GM21717 (cell line): ENCODE data around the gene PASD1.
A peak's percentile ranks its signal among the peaks of the same experiment; 100 is the strongest.
"Not testable (repeated sequence)": the region's sequence is repeated elsewhere in the genome, so short reads cannot be mapped to it uniquely, and the experiment has no call there.

Experiments
- ATAC-seq: cut with Tn5 transposase; IDR thresholded peaks from one replicate; pipeline ENCODE4 v1.9.1; 2021; ENCODE audit warnings: mild to moderate bottlenecking, moderate library complexity; ENCODE audit not compliant: unreplicated experiment

PASD1 gene, protein sequence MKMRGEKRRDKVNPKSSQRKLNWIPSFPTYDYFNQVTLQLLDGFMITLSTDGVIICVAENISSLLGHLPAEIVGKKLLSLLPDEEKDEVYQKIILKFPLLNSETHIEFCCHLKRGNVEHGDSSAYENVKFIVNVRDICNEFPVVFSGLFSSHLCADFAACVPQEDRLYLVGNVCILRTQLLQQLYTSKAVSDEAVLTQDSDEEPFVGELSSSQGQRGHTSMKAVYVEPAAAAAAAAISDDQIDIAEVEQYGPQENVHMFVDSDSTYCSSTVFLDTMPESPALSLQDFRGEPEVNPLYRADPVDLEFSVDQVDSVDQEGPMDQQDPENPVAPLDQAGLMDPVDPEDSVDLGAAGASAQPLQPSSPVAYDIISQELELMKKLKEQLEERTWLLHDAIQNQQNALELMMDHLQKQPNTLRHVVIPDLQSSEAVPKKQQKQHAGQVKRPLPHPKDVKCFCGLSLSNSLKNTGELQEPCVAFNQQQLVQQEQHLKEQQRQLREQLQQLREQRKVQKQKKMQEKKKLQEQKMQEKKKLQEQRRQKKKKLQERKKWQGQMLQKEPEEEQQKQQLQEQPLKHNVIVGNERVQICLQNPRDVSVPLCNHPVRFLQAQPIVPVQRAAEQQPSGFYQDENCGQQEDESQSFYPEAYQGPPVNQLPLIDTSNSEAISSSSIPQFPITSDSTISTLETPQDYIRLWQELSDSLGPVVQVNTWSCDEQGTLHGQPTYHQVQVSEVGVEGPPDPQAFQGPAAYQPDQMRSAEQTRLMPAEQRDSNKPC

DNA sequence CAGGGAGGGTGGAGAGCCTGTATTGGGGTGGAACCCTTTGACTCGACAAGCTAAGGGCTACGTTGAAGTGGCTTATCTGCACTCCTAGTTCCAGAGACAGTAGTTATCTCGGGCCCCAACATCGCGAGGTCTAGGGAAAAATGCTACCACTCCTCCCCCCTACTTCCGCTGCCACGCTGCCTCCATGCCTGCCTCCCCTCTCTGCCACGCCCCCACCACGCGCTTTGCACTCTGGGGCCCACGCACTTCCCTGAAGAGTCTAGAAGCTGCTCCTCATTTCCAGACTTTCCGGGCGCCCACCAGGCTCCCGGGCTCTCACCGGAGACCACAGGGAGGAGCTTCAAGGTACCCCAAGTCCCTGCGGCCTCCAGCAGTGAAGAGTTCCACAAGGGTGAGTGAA is at the start of gene PASD1:
PASD1 (plus strand) TSS at position 227 of the 400 bp plus-strand sequence. CDS start 37,879 bp downstream, outside the sequence.
- no peak for ATAC-seq

DNA sequence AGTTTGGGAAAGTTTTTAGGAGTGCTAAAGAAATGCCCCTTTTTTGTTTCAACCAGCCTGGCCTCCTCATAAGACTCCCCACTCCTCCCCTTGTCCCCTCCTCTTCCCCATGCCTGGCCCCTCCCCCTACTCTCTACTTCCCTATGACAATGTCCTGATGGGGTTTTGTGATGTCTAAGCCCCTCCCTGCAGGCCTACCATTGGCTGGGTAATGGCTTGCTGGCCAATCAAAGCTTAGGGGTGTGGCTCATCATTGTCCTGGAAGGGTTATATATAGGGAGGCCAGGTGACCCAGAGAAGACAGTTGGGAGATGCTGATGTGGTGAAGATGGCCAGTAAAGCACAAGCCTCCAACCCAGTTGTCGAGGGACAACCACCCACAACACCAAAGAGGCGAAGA is 48.2 kb upstream of the PASD1 start:
- ATAC-seq = no peak

DNA sequence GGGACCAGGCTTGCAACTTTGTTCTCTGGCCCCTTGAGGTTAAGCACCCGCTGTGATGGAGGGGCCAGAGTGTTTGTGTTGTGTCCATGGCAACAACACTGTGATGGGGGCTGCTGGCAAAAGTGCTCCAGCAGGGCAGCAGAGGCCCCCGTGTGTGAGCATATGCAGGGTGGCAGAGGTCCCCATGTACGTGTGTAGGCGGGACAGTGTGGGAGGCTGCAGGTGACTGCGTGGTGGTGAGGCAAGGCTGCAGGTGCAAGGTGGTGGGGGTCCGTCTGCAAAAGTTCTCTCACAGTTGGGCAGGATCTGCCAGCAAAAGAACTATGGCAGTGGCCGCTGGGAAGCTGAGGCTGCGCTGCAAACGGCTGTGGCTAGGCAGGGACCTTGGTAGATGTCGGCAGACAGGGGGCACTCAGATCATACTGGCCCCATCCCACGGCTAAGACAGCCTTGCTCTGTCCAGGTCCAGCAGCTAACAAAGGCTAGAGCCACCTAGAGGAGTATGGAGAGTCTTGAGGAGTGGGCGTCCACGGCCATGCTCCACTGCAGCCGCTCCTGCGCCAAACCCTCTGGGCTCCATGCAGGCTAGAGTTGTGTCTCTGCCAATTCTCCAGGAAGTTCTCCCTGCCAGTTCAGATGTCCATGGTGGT is 46.8 kb upstream of the PASD1 start:
- no peak for ATAC-seq

DNA sequence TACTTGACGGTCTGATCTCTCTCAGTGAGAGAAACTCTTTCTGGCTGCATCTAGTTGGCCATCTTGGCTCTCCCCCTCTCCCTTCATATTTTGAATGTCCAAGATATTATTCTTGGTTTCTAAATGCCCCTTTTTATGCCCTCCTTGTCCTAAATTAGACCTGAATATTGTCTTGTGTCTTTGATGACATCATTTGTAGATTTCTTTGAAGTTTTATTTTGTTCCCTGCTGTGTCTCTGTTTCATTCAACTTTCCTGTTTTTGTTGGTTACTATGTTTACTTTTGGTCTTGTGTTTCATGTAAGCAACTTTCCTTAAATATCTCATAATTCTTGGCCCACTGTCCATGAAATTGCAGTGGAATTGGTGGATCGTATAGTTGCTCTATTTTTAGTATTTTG is 46.1 kb upstream of the PASD1 start:
- no peak for ATAC-seq

DNA sequence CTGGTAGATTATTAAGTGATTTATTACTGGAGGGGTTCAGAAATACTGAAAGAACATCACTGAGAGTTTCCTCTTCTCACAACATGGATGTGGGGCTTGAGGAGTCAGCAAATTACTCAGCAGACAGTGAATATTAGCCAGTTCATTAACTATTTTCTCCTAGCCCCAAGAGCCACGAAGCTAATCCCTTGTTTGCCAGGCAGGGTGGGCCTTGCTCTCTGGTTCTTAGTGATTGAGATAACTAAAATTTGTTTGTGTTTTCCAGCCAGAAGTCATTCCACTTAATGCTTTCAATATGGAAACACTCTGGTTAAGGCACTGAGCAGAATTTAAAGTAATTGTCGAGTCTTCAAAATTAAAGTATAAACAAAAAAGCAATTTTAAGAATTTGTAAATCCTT is 40.1 kb upstream of the PASD1 start:
- no peak for ATAC-seq

DNA sequence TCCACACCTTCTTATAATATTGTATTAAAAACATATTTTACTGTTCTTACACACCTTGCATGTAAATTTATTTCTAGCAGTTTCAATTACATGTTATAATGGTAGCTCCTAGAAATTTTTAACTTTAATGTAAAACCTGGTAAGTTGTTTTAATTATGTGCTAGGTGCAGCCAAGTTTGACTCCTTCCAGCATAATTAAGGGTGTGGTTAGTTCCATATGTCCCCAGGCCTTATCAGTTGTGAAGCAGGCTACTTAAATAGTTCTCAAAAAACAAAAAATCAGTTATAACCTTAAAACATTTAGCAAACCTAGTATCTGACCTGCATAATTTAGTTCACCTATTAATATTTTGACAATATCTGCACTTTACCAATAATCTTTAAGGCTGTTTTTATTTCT is 26.9 kb upstream of the PASD1 start:
- no peak for ATAC-seq

DNA sequence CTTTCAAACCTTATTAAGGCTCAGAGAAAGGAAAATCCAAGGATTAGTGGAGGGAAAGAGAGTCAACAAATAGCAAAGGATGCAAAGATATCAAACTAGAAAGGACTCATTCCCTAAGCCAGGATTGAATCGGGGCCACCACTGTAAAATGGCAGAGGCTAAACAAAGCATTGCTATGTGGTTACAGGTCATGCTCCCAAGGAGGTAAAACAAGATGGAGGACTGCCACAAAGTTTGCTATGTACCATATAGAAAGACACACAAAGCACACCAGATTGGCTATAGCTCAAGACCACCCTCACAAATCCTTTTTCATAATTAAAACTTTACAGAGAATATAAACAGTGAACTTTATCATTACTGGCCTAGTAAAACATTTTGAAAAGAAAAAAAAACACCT is 25.9 kb upstream of the PASD1 start:
- no peak for ATAC-seq

DNA sequence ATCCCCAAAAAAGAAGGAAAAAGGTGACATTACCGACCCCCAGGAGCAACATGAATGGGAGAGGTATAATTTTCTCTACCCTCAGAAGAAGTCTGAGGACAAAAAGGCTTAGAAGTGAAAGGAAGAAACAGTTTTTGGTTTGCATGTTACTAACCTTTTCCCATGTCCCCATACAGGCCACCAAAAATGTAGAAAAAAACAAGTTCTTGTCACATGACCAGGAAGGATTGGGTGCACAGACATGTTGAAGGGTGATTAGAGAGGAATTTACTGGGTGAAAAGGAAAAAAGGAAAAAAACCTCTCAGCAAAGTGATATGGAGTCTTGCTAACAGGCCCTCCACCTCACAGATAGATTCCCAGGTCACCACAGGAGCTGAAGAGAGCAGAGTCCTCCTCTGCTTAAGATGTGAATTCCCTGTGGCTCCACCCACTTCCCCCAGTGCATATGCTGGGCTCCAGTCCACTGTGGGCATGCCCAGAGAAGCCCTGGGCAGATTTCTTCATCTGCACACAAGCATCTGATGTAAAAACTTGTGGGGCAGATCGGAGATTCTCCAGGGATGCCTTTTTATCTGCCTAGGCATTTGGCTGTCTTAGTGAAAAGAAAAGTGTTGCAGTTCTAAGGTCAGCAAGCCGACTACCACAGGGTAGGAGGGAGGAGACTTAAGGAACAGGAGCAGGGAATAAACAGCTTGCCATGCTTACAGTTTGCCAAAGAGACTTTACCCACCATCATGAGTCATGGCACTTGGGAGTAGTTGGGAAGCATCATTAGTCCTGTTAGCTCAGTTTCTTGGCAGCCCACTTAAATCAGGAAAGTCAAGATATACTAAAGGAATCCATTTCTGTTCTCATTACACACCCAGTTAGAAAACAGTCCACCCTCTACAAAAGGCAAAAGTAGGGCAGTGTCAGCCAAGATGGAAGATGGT is 25.0 kb upstream of the PASD1 start:
- peak; percentile 58 for ATAC-seq

DNA sequence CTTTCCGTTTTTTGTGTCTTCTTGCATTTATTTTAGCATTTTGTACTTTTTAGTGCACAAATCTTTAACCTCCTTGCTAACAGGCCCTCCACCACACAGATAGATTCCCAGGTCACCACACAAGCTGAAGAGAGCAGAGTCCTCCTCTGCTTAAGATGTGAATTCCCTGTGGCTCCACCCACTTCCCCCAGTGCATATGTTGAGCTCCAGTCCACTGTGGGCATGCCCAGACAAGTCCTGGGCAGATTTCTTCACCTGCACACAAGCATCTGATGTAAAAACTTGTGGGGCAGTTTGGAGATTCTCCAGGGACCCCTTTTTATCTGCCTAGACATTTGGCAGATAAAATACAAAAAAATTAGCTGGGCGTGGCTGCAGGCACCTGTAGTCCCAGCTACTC is 19.8 kb upstream of the PASD1 start:
- ATAC-seq = peak; percentile 92

DNA sequence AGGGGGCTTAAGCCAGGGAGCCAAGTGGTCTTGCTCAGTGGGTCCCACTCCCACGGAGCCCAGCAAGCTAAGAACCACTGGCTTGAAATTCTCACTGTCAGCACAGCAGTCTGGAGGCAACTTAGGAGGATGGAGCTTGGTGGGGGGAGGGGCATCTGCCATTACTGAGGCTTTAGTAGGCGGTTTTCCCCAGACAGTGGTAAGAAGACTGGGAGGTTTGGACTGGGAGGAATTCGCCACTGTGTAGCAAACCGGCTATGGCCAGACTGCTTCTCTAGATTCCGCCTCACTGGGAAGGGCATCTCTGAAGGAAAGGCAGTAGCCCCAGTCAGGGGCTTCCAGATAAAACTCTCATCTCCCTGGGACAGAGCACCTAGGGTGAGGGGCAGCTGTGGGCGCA is 17.2 kb upstream of the PASD1 start:
- ATAC-seq = not testable (repeated sequence)

DNA sequence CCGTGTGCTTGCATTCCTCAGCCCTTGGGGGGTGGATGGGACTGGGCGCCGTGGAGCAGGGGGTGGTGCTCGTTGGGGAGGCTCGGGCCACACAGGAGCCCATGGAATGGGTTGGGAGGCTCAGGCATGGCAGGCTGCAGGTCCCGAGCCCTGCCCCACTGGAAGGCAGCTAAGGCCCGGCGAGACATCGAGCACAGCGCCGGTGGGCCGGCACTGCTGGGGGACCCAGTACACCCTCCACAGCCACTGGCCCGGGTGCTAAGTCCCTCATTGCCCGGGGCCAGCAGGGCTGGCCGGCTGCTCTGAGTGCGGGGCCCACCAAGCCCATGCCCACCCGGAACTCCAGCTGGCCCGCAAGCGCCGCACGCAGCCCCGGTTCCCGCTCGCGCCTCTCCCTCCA is 12.3 kb upstream of the PASD1 start:
- not testable (repeated sequence) for ATAC-seq

DNA sequence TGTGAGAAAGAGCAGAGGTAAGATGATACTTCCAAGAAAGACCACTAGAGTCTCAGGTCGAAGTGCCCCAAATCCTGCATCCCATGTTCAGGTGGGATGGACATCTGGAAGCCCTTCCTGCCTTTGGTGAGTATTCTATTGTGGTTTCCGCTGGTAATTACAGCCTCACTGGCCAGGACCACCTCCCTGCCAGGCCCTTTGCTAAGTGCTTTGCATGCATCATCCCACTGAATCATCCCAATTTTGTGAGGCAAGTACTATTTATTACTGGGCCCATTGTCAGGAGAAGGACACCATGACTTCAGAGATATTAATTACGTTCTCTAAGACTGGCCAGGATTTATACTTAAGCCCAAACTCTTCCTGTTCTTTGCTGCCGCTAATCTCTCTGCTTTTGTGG is 10.7 kb upstream of the PASD1 start:
- no peak for ATAC-seq

DNA sequence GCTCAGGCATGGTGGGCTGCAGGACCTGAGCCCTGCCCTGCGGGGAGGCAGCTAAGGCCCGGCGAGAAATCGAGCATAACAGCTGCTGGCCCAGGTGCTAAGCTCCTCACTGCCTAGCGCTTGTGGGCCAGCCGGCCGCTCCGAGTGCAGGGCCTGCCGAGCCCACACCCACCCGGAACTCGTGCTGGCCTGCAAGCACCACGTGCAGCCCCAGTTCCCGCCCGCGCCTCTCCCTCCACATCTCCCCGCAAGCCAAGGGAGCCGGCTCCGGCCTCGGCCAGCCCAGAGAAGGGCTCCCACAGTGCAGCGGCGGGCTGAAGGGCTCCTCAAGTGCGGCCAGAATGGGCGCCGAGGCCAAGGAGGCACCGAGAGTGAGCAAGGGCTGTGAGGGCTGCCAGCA is 8.2 kb upstream of the PASD1 start:
- not testable (repeated sequence) for ATAC-seq

DNA sequence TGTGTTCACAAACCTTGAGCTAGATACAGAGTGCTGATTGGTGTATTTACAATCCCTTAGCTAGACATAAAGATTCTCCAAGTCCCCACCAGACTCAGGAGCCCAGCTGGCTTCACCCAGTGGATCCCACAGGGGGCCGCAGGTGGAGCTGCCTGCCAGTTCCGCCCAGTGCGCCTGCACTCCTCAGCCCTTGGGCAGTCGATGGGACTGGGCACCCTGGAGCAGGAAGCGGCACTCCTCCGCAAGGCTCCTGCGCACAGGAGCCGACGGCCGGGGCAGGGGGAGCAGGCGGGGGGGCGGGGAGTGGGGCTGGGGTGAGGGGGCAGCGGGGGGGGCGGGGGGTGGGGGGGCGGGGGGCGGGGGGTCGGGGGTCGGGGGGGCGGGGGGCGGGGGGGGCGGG is 990 bp upstream of the PASD1 start:
- ATAC-seq = not testable (repeated sequence)

DNA sequence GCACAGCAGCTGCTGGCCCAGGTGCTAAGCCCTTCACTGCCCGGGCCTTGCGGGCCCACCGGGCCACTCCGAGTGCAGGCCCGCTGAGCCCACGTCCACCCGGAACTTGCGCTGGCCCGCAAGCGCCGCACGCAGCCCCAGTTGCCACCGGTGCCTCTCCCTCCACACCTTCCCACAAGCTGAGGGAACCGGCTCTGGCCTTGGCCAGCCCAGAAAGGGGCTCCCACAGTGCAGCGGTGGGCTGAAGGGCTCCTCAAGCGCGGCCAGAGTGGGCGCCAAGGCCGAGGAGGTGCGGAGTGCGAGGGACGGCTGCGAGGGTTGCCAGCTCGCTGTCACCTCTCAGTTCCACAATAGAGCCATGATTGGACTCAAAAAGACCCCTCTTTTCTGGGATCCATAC is 472 bp upstream of the PASD1 start:
- ATAC-seq = not testable (repeated sequence)

DNA sequence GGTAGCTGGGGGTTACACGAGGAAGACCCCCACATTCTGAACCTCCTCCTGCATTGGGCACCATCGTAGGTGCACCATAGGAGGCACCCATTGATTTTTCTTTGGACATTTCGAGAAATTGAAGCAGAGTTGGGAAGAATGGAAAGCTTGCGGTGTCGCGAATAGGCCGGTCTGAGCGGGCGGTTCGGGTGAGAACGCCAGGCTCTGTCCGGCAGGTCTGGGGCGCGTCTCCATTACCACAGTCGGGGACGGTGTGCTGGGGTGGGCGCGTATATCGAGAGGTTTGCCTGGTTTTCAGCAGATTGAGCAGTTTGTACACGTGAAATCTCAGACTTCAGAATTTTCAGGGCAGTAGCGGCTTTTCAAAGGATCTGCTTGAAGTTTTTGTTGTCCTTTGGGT is 560 bp downstream of the PASD1 start:
- no peak for ATAC-seq

DNA sequence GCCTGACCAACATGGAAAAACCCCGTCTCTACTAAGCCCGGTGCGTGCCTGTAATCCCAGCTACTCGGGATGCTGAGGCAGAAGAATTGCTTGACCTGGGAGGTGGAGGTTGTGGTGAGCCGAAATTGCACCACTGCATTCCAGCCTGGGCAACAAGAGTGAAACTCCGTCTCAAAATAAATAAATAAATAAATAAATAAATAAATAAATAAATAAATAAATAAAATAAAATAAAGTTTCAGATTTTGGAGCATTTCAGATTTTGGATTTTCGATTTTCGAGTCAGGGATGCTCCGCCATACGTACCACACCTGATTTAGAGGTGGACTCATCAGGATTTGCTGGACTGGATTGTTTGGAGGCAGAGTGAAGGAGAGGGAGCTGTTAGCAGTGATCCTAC is 3.4 kb downstream of the PASD1 start:
- ATAC-seq = not testable (repeated sequence)

DNA sequence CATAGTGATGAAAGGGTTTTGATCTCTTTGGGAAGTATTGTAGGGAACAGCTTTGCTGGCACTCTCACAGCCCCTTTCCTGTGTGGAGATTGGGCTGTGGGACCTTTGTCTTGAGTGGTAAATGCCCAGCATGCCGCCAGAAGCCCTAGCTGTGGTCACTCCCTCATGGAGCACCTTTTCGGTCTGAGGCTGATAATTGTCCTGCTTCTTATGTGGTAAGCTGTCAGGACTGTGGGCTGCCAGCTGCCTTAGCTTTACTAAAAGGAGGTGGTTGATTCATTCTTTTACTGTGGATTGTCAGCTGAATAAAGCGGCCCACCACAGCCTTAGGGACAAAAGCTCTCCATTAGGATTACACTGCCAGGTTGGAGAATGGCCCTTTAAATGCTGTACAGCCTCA is 7.1 kb downstream of the PASD1 start:
- no peak for ATAC-seq

DNA sequence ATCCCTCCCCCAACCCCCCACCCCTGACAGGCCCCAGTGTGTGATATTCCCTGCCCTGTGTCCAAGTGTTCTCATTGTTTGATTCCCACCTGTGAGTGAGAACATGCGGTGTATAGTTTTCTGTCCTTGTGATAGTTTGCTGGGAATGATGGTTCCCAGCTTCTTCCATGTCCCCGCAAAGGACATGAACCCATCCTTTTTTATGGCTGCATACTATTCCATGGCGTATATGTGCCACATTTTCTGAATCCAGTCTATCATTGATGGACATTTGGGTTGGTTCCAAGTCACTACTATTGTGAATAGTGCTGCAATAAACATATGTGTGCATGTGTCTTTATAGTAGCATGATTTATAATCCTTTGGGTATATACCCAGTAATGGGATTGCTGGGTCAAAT is 29.9 kb downstream of the PASD1 start:
- not testable (repeated sequence) for ATAC-seq

DNA sequence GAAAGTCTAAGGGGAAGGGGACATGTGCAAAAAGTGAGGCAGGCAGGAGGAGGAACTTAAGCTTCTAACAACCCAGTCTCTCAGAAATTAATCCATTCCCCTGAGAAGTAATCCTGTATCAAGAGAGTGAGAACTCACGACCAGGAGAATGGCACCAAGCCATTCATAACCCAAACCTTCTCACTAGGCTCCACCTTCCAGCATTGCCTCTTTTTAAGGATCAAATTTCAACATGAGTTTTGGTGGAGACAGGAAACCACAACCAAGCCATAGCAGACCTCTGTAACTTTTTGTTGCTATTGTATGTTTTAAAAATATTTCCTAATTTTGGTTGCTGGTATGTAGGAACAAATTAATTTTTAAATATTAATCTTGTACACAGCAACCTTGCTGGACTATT is 32.8 kb downstream of the PASD1 start:
- ATAC-seq = no peak

DNA sequence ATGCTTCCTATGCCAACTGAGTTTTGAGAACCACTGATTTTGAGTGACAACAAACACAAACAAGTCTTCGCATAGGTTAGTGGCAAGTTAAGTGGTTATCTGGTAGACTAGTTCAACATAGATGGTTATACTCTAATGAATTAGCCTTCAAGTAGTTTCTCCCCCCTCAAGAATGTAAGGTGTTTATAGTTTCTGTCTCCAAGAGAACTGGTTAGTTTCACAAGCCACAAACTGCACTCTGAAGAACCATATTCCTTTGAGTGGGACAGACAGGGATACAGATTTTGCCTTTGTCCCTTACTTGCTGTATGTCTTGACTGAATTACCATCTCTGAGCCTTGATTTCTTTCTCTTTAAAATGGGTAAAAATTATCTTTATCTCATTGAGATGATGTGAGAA is 41.5 kb downstream of the PASD1 start:
- no peak for ATAC-seq
